ENCODE results near the gene TAL2. TPM values are rescaled to one million over a fixed set of nuclear protein-coding genes. Genes with fewer than 3 reads are reported as not detected.

Gene TAL2
- total RNA-seq, 1 donor from 2014 or later = 0.13 TPM

GRCh38 chr9:105706156-105706555 is 43.9 kb downstream of the TAL2 start:
- no peak for DNase-seq (ENCODE audit: low read depth in 2 of 2)

GRCh38 chr9:105708405-105708804 is 46.1 kb downstream of the TAL2 start:
- DNase-seq (ENCODE audit: low read depth in 2 of 2) = no peak

GRCh38 chr9:105710638-105711037 is 48.4 kb downstream of the TAL2 start:
- DNase-seq (ENCODE audit: low read depth in 2 of 2) = no peak

- DNase-seq (ENCODE audit: low read depth in 2 of 2) = no peak
Measured at GRCh38 chr9:105711867-105712266, 49.6 kb downstream of the TAL2 start.

GRCh38 chr9:105712297-105712696 is 50.0 kb downstream of the TAL2 start:
- DNase-seq (ENCODE audit: low read depth in 2 of 2) = no peak

Other genes starting within 250 kb of the TAL2 start
- 1.7 and 2.0 TPM in 2 replicates for gene FSD1L, start 214.4 kb upstream of the TAL2 start, total RNA-seq
- 7.7 and 9.2 TPM in 2 replicates for gene FKTN, start 104.3 kb upstream of the TAL2 start, total RNA-seq
- gene TMEM38B, start 32.1 kb downstream of the TAL2 start, total RNA-seq = 5.1 and 7.7 TPM in 2 replicates

Measured in dermis microvascular lymphatic vessel endothelial cell (primary cell).